Measurements from ENCODE around the gene P2RY14.

P2RY14 gene

DNA sequence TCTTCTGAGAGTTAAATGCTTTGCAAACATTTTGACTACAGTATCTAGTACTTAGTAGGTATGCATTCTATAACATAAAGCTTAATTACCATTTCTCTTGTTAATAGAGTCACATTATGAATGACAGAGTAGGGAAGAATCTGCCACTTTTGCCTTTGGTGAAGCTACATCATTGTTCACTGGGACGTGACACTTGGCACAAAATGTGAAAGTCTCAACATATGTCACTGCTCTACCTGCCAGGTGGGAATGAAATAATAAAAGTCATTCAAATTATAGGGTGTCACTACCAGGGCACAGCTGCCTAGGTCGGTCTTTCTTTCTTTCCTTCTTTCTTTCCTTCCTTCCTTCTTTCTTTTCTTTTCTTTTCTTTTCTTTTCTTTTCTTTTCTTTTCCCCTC is 20.7 kb upstream of the P2RY14 start:
- no peak for DNase-seq

DNA sequence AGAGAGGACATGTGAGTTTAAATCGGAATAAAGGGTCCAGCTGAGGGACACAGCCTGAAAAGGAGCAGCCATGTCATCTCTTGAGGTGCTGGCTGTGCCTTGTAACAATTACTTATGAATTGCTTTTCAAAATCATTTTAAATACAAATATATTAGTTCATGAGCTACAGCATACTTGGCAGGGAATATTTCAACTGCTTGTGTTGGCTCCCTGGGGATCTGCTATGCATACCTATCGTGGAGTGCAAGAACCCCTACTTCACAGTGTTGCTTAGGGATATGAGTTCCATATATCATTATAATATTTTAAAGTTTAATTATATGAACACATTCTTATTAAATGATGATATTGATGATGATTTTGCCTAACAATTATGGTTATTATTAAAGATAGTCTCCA is 19.1 kb upstream of the P2RY14 start:
- DNase-seq = no peak

DNA sequence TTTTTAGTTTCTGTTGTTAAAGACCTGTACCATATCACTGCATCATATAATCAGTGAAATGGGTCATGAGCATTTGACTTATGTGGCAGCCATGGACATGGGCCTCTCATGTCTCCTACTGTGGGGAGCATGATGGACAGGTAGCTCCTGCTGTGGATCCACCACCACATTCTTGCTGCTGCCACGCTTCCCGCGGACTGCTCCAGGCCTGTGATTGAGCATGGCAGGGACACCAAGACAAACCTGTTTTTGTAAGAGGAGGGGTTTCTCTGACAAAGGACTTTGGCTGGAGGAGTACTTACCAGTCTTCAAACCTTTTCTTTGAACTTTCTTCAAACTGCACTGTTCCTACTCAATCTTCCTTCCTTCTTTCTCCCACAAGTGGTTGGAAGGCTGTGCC is 17.9 kb upstream of the P2RY14 start:
- no peak for DNase-seq

DNA sequence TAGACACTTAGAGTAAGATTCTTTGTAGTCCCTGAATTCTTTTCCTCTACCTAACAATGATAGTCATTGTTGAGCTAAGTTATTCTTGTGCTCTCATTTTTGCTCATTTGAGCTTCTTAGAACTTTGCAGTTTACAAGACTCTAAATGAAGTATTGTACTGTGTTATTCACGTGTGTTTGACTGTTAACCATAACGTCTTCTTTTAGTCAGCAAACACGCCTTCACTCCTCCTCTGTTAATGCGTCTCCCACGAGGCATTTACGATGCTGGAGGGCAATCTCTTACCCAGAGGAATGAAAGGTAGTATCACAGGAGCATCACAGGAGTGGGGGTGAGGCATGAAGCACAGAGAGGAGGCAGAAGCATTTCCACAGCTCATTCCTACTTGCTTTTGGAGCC is 14.8 kb upstream of the P2RY14 start:
- no peak for DNase-seq

DNA sequence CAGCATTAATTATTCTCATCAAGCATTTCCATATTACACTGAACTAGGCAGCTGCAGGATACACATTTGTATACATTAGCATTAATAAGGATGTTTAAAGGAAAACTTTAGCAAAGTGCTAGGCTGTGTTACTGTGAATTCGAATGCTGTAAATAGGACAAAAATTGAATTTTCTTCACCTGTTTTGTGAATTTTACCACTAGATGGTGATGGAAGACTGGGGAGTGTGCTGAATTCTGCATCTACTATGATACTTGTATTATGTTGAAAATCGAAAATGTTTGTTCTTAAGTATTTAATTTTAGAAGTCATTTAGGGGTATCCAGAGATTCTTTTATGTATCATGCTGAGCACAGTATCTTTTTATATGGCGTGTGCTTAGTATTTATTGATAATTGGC is 12.3 kb upstream of the P2RY14 start:
- DNase-seq = no peak

DNA sequence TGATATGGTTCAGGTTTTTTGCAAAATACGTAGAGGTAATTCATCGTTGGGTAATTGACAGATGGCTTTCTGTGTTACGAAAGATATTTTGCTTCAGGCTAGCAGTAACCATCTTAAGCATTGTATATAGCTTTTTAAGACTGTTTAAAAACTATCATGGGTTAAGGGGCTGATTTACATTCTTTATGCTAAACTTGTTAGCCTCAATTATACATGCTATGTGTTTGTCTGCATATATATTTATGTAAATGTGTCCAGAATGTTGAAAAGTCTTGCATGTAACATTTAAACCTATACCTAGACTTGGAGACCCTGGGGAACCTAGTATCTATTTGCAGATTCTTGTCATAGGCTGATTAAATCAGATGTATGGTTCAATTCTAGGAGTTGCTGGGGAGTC is 11.1 kb upstream of the P2RY14 start:
- no peak for DNase-seq

DNA sequence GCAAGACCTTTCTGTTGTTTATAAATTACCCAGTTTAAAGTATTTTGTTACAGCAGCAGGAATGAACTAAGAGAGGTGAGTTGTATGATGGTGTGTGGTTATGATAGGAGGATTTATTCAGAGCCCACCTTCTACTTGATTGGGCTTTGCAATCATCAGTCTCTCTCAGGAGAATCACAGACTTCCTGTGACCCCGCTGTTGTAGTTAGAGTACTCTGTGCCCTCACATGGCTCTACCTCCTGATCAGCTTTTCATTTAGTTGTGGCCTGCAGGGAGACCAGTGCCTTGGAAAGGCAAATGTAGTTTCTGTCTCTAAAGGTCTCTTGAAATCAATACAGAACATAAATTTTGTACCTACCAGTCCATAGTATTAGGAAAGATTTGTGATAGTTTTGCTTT is 7.6 kb upstream of the P2RY14 start:
- no peak for DNase-seq

DNA sequence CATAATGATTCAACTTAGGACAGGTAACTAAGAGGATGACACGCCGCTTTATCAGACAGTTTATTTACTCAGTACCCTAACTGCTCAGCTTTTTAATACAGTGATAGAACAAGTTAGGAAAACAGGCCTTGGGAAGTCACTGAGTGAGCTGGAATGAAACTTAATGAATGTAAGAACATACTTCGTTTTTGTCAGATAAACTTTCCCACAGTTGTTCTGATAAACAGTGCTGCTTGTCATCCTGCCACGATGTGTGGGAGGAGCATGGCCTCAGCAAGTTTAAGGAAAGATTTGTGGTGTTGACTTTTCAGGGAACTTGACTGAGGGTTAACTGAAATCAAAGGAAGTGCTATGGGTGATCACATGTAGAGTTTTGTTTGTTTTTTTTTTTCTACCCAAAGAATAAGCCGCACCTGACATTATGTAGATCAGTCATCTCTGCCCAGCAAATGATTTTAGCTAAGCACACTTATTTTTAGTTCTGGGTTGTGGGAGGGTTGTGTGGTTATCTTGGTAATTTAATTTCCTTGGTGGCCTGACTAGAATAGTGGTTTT is 5.6 kb upstream of the P2RY14 start:
- DNase-seq = no peak

DNA sequence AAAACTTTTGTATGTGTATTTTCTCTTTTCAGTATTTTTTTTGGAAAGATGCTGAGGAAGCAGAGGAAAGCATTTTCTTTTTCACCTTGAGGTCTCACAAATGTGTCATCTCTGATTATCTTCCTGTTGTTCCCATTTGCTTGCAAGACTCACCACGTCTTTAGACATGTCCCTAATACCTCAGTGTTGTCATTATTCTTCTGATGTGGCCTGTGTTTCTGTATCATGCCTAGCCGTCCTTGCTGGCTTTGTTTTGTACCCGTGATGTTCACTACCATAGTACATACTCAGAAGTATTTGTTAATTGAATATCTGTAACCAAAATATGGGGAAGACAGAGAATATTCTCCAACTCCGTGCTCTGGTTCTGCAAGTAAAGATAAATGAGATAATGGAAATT is 5.0 kb upstream of the P2RY14 start:
- DNase-seq = no peak

DNA sequence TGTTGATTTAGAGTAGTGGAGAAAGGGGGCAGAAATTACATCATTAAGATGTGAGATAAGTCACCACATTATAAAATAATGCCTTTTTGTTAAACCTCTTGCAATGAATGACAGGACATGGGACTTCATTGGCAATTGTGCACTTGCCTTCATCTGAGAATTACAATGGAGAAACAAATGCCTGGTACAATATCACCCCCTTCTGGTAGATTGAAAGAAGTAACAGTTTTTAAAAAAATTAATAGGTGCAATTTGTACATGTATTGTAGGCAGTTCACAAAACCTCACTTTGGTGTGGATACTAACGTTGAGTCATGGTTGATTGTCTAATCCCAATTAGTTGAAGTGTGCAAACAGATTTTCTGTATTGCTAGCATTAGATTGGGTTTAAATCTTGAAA is 4.6 kb upstream of the P2RY14 start:
- DNase-seq = no peak

DNA sequence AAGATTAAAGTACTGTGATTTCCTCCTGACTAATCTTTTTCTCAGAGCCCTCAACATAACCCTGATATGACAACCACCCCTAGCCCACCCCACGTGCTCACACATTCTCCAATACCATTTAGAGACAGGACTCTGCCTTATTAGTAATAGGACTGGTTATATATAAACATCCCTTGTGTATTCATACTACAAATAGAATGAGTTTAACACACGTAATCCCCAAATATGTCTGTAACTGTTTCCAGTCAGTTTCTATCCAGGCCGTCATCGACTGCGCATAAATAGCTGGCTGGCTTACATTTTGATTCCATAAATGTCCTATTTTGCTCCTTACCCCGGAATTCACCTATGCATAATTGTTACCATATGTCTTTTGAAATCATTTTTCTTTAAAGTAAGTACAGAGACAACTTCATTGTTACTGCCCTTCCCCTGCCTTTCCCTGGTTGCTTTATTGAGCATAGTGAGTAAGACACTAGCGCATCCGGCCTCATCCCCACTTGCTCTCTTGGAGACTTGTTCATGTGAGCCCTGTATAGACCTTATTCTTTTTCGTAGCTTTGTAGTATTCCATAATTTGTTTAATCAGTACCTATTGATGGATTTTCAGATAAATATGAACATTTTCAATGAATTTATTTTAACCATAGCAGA is 3.5 kb upstream of the P2RY14 start:
- DNase-seq = no peak

DNA sequence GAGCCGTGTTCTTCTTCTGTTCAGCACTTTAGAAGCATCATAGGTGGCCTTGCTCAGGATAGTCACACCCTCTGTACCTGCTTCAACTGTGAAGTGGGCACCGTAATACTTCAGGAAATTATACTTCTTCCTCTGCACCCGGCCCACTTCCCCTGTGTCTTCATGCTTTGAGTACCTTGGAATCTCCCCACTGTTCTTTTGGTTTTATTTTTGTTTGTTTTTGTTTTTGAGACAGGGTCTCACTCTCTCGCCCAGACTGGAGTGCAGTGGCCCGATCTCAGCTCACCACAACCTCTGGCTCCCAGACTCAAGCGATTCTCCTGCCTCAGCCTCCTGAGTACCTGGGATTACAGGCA is 1.7 kb downstream of the P2RY14 start:
- no peak for DNase-seq

DNA sequence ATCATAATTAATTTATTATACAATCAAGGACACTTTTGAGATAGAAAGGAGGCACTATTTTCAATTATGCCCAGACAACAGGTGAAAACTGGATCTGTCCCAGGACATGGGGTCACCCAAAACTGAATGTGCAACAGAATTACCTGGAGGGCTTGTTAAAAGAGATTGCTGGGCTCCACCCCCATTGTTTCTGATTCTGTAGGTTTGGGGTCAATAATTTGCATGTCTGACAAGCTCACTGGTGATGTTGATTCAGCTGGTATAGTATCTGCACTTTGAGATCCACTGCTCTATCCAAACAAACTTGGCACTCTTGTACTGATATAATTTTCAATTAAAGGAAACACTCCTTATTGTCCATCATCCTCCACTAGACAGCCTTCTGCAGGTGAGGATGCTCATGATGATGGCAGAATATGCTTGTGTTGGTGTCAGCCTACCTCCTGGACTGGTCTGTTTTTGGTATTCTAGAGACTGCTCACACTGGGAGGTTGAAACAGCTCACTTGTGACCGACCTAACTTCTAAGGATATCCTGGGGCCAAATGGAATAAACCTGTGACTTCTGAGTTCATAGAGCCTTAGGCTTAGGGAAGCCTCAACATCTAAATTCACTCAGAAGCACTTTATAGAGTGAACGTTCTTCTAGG is 2.2 kb downstream of the P2RY14 start:
- DNase-seq = no peak

DNA sequence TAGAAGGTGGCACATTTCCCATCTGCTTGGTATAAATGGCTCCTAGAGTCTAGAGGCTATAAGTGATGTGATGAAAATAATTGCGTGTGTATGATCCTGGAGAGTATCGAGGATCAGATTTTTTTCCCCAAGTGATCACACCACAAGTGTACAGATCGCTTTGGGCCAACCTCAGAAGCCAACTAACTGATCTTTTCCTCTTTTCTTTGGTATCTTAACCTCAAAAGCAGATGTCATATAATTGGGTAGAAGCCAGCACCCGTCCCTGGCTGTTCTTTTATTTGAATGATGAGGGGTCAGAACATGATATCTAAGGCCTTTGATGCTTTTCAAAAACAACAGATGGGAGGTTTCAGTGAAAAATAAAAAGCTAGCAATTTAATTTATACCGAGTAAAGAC is 3.3 kb downstream of the P2RY14 start:
- no peak for DNase-seq

DNA sequence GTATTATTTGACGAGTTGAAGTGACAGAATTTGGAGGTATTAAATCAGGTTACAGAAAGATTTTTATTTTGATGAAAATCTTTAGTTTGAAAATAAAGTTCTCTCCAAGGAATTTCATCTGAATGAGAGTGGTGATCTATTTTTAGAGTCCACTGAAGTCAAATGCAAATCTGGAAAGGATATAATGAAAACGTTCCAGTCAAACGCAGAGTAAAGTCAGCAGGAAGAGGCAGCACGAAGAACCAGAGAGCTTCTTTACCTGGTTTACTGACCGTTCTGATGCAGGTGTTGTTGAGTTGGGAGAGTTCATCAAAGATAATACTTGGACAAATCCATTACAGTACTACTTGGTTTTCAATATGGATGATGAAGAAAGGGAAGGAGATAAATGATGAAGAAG is 8.7 kb downstream of the P2RY14 start:
- no peak for DNase-seq

DNA sequence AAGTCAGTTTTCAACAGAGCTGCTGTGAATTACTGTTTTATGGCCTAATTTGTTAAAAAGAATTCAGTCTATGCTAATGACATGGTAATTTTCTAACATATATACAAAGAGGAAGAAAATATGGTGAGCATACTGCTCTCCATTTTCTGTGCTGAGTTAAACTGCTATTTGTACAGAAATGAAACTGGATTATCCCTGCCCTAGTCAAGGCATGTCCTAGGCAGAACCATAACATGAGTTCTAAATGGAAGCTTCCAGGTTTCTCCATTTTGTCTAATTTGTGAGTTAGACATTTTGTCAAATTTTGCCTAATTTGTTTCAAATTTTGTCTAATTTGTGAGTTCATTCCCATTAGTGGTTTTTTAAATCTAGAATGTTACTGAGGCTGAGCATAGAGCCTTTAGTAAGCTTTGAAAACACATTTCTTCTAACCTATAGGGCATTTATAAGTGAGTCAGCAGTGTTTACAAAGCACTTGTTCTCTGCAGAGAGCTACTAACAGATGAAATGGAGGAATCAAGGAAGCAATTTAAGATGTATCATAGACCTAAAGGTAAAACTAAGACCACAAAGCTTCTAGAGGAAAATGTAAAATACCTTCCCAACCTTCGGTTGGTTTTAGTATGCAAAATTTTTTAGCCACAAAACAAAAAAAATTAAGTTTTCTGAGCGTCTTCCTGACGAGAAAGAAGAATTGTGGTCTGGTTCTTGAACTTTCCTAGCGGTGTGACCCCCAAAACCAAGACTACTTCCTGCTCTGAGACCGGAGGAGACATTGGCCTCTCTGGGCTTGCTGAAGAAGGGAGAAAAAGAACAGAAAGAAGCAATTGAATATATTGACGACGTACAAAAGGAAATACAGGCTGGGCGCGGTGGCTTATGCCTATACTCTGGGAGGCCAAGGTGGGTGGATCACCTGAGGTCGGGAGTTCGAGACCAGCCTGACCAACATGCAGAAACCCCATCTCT is 9.8 kb downstream of the P2RY14 start:
- no peak for DNase-seq

DNA sequence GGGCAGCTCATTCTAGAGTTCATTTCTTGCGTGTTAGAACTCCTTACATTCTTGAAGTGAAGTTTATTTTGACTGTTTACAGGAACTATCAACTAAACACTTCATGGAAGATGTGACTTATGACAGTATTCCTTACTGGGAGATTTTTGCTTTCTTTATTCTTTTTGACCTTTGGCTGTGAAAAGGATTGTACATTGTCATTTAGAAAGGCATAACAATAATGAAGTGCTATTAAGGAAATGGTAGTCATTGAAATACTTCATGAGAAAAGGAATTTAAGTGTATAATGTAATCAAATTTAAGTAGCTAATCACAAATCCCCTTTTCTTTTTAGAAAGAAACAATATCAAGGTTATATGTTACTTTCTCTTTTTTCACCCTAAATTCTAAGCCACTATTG is 11.3 kb downstream of the P2RY14 start:
- no peak for DNase-seq

DNA sequence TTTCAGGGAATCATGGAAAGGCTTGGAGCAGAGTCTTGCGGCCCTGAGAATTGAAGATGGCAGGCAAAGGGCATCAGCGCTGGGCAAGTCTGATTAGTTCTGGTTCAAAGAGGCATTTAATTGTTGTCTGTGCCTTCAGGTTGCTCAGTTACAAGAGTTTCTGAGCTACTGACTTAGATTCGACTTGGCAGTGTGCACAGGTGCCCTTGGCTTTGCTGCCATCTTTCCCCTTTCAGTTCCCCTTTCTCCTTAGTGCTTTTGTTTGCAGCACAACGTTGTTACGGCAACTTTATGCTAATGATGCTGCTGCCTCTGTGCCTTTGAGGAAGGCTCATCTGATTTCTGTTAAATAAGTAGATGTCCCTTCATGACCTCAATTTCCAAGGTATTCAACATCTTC is 12.5 kb downstream of the P2RY14 start:
- no peak for DNase-seq

DNA sequence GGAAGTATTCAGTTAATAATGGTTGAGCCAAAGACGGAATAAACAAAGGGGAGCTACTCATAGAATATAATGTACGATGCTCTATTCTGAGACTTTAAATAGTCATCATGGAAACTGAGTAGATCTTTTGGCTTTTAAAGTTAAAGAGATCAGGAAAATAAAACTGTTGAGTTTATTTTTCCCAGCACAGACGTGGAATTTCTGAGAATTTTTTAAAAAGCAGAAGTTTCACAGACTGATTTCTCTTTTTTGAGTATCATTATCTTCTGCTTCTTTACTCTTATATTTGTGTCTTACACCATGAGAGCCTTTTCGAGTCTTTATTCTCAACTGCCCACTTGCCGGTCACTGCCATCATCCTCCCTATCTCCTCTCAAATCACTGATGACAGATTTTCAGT is 13.2 kb downstream of the P2RY14 start:
- DNase-seq = no peak

DNA sequence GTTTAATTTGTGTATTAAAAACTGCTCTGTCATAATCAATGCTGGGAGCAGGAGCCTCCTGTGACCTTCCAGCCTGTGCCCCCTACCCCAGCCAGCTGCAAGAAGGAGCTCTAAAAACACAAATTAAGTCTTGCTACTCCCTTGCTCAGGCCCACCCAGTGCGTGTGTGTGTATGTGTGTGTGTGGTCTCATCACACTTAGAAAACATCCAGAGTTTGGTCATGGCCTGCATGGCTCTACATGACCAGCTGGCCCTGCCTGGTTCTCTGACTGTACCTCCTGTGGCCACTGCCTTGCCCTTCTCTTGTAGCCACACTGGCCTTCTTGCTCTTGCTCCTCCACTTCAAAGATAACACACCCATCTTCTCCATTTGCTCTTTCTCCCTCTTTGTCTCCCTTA is 13.7 kb downstream of the P2RY14 start:
- no peak for DNase-seq

DNA sequence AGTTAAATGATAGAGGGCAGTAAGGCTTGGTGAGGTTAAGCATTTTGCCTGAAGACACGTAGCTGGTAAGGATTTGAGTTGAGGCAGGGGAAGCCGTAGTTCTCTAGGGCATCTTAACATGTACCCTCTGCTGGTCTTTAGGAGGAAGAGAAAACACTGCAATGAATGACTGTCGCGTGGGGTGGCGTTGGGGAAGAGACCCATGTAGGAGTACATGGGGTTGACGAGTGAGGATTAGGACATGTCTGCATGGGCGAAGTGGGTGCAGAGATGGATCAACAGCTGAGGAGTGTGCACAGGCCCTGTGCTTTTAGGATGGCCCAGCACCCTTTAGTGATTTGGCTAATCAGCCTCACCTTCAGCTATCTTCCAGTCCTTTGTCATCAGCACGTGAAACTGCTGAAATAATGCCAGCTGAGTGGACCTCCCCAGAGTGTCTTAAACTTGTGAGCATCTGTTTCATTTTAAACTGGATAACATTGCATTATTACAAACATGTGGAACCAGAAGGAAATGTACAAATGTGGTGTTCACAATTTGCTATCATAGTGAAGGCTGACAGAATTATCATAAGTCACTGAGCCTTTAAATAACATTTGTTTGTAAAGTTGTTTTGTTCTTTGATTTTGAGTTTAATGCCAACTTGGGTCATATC is 15.3 kb downstream of the P2RY14 start:
- no peak for DNase-seq

DNA sequence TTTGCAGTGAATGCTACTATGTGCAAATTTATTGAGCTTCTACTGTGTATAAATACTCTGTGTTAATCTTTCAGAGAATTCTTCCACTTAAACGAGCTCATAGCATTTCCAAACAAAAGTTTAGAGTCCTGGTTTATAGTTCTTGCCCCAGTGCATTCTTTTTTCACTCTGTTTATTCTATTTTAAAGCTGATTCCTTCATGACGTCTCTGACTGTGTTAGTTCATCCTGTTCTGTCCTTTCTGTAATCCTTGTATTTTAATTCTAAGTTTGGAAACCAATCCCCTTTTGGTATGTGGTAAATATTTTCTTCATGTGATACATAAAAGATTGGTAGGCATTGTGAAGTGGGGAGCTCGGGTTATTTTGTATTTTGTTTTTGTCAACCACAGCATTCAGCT is 18.7 kb downstream of the P2RY14 start:
- DNase-seq = no peak

DNA sequence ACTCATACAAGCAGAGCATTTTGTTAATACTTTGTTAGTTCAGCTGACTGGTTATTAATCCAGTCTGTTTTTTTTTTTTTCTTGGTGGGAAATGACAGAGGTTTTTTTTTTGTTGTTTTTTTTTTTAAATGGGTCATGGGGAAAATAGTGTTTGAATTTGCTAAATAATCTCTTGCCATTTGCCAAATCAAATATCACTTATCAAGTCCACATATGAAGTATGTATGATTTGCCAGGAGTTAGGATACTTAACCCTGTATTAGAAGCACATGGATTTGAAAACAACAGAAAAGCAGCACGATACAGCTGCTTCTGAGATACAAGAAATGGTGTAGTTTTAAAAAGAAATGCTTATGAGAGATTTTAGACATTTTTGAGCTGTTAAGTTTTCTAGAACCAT is 21.6 kb downstream of the P2RY14 start:
- no peak for DNase-seq
